Vagina (tissue), 2 donors: ENCODE measurements around the gene USP46.

Experiments
- CTCF ChIP-seq, 3 experiments: fragments of 450-650 bp in 2 of 3; fragments of 200-600 bp in 1 of 3; sonication (generic) in 1 of 3; IDR thresholded peaks; one replicate each; pipeline ENCODE4 v1.5.1; 2017 to 2019; ENCODE audit warnings: antibody characterized with exemption in 3 of 3, mild to moderate bottlenecking in 2 of 3, moderate library complexity in 2 of 3
- POLR2A ChIP-seq, 2 donors: fragments of 450-650 bp; IDR thresholded peaks; one replicate each; pipeline ENCODE4 v1.6.1; 2017; ENCODE audit warnings: antibody characterized with exemption in 2 of 2, mild to moderate bottlenecking in 2 of 2, moderate library complexity in 2 of 2
- POLR2AphosphoS5 ChIP-seq, 2 donors: sonication (generic); formaldehyde crosslinking; IDR thresholded peaks; one replicate each; pipeline ENCODE4 v1.9.0; 2017; ENCODE audit warnings: antibody characterized with exemption in 2 of 2, mild to moderate bottlenecking in 2 of 2, low read depth in 1 of 2; ENCODE audit not compliant: insufficient read depth in 1 of 2

GRCh38 chr4:52552778-52553177 is 106.3 kb downstream of the USP46 start:
- no peak for TF ChIP-seq POLR2A (IDR thresholded peaks at IDR 0.05)
- no peak for TF ChIP-seq CTCF (IDR thresholded peaks at IDR 0.05)
- TF ChIP-seq POLR2AphosphoS5 (IDR thresholded peaks at IDR 0.05; ENCODE audit: insufficient read depth in 1 of 2, low read depth in 1 of 2): no peak
